GM18499 (cell line): ENCODE results near the gene SSTR4.

ENCODE experiments used
- ATAC-seq: cut with Tn5 transposase; IDR thresholded peaks from one replicate; pipeline ENCODE4 v1.9.1; 2021; ENCODE audit warnings: moderate number of reproducible peaks; ENCODE audit not compliant: insufficient read depth, unreplicated experiment

SSTR4 gene

DNA sequence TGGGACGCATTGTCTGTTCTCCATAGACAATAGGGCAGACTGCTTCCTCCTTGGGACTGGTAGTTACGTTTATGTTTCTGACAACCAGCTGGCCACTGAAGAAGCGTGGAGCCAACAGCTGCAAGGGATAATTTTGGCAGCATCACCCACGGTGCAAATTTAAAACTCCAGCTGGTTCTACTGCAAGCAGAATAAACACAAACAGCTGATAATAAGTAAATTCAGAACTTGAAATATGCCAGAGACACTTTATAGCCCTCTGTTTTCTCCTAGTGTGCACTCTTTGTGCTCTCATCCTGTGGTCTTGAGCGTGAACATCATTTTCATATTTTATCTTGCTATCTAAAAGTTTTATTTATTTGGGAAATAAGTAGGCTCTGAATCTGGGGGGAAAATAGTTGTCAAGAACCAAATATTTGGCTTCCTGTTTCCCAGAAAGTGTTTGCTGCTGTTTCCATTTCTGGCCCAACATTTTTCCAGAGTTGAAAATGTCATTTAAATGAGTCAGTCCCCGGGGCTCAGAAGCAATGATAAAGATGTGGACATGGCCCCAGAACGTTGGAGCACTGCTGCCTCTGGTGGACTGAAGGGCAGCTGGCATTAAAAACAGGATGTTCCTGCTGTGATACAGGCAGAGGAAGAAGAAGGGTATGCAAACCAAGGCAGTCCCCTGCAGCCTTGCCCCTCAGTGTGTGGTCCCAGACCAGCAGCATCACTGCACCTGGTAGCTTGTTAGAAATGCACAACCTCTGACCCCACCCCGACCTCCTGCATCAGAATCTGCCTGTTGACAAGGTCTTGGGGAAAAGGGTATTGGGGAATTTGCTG lies 26.8 kb downstream of the SSTR4 start:
- ATAC-seq, result no peak

DNA sequence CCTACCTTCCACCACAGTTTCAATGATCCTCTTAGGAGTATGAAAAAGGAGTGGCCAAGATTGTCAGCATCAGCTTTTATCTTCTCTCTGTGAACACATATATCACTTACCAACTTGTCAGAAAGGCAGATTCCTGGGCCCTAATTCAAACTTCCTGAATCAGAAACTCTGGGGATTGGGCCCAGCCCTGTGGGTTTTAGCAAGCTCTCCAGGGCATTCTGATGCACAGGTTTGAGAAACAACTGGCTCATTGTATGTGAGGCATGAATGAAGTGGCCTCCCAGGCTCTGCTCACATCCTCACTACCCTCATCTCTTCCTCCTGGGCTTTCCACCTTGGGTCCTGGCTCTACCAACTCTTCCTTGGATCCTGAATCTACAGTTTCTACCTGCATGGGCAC lies 27.5 kb downstream of the SSTR4 start:
- ATAC-seq, result no peak

DNA sequence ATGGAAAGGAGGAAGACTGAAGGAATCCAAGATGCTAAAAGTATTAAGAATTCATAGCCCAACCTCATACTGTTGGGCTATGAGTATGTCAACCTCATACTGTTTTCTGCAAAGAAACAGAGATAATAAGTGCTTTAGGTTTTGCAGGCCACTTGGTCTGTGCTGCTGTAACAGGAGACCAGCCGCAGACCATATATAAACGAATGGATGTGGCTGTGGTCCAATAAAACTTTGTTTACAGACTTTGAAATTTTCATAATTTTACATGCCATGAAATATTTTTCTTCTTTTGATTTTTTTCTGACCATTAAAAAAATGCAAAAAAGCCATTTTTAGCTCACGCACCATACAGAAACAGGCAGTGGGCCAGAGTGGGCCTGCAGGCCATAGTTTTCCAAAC lies 28.1 kb downstream of the SSTR4 start:
- no peak for ATAC-seq

DNA sequence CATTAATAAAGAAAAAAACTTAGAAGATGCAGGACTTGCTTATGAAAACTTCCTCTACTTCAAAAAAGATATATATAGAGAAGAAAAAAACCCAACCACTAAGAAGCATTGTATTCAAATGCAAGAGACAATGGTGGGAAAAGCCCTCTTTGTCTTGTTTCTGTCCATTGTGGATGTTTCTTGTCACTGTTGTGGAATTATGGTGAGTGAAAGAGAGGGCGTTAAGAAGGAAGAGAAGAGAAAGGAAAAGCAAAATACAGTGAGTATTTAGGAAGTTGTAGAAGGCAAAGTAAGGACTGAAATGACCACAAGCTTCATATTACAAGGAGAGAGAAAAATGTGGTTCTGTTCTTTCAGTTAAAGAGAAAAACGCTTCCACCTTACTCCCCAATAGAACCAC lies 28.5 kb downstream of the SSTR4 start:
- no peak for ATAC-seq

DNA sequence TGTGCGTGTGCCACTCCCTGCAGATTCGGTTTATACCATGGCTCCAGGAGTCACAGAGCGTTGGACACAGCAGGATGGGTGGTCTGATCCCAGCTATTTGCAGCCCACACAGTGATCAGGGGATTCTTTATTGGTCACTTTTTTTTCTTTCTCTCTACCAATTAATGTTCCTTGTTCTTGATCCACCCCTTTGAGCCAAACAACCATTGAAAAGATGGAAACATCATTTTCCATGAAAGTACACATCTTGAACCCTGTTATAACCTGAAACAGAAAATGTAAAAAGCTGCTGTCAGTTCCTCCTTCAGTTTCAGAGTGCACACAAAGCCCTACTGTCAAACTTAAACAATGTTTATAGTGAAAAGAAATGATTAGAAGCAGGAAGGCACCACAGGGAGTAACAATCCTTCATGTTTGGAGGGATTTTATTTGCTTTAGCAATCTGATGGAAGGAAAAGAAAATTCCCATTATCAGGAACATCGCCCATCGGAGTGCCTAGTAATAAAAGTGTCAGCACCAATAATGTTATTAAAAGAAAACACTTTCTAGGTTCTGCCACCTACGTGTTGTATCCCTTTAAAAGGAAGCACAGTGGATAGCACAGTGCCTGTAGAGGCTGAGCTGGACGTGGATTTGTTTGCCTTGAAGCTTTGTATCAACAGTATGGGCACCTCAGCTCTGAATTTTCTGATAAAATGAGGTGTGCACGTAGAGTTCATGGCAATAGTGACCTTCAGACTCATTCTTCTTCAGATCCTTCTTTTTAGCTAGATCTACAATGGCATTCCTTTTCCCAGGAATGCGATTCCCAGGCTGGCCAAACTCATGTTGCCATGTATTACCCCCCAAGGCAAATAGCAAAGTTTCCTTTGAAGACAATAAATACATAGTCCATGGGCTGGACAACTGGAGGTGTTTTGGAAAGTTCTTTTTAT lies 30.4 kb downstream of the SSTR4 start:
- no peak for ATAC-seq

DNA sequence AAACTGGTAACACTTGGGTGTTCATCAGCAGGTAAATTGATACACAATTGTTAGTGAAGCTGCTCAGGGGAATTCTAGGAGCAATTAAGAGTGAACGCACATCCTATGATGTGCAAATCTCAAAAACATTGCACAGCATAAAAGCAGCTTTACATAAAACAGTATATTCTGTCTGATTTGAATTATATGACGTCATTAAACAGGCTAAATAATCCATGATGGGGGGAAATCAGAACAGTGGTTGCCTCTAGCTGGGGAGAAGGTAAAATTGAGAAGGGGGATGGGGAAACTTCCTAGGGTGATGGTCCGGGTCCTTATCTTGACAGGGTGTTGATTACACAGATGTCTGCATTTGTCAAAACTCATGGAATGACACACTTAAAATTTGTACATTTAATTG lies 31.7 kb downstream of the SSTR4 start:
- ATAC-seq, result no peak

DNA sequence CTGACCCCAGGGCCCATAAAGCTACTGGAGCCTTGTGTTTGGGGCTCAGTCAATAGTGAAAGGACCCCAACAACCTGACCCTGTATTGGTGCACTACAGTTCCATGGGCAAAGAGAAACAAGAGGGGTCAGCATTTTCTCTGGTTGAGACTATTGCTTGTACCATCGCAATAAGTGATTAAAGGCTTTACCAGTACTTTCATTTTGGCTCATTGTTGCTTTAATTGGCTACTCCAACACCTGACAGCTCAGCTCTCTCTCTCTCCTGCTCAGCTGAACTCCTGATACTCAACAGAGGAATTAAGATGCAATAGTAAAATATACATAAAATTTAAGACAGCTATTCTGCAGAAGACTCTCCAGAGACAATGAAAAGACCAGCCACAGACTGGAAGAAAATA lies 33.2 kb downstream of the SSTR4 start:
- ATAC-seq, result no peak

DNA sequence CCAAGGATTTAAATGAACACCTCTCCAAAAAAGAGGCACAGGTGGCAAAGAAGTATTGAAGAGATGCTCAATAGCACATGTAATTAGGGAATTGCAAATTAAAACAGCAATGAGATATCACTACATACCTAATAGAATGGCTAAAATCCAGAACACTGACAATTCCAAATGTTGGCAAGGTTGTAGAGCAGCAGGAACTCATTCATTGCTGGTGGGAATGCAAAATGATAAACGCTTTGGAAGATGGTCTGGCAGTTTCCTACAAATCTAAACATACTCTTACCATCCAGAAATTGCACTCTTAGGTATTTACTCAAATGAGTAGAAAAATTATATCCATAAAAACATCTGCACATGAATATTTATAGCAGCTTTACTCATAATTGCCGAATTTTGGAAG lies 34.0 kb downstream of the SSTR4 start:
- ATAC-seq, result no peak

DNA sequence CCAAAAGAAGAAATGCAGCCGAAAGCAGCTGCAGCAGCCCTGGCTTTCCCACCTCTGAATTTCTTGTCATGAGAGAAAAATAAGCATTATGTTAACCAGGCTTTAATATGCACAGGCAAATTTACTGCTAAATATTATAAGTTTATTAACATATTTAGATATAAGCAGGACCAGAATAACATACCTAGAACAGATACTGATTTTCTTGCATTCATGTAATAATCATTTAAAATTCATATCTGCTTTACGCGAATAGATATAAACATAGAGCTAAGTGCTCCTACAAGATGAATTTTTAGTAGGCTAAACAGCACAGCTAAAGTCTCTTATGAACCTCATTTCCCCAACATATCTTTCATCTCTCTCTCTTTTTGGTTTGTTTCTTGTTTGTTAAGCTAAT lies 36.3 kb downstream of the SSTR4 start:
- ATAC-seq, result no peak

DNA sequence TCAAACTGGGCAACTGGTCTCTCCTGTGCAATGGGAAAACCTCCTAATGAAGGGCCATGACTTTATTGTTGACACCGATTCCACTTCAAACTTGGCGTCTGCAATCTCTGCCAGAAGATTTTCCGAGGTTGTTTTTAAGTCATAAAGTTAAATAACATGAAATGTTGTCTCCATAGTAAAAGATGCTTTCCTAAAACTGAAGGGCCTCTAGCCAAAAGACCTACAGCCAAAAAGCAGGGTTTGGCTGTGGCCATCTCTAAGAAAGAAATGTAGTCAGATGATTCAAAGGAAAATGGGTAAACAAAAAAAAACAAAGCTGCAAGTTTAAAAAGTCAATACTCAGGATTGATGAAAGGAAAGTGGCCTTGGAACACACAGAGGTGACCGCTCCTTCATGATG lies 36.9 kb downstream of the SSTR4 start:
- no peak for ATAC-seq

DNA sequence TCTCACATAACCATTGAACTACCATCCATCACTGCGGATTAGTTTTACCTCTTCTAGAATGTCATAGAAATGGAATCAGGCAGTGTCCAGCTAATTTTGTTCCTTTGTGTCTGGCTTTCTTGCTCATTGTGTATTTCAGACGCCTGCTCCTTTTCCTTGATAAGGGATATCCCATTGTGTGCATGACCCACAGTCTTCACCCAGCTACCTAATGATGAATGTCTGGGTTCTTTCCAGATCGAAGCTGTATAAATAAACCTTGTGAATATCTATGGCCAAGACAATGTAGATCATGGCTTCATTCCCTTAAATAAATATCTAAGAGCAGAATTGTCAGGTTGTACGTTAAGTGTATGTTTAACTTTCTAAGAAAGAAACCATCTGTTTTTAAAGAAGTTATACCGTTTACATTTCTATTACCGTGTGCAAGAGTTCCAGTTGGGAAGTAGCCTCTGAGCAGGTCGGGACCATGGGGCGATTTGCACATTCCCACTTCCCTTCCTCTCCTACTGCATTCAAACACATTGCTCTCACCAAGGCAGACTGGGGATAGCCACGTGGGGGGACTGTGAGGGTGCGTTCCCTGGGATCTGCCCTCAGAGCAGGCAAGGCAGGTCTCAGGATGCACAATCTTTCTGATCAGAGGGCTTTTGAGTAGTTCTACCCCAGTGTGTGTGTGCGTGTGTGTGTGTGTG lies 37.9 kb downstream of the SSTR4 start:
- ATAC-seq, result no peak

DNA sequence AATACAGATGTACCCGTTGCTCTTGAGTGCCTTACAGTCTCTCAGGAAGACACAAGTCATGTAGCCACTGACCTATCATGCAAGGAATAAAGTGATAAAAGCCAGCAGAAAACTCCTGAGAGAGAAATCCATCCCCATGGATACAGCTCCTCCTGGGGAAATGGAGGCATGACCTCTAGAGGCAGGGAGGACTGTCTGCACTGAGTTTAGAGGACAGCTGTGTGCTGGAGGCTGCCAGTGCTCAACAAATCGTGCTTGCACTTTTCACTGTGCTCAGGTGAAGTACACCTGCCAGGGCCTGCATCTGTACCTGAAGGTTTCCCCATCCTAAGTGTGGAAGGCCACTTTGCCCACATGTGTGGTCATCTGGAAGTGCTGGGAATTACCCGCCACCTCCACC lies 38.9 kb downstream of the SSTR4 start:
- no peak for ATAC-seq

DNA sequence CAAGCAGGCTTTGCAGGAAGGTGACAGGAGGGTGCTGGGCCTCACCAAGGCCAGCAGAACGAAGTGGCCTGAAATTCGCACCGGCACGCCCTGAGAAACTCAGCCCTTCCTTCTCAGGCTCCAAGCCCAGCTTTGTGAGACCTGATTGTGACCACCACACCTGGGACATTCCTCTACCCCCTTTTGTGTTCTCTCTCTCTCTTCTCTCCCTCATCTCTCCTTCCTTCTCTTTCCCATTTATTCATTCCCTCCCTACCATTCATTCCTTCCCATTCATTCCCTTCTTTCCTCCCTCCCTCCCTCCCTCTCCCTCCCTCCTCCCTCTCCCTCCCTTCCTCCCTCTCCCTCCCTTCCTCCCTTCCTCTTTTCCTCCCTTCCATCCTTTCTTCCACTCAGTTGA lies 42.2 kb downstream of the SSTR4 start:
- ATAC-seq, result no peak

DNA sequence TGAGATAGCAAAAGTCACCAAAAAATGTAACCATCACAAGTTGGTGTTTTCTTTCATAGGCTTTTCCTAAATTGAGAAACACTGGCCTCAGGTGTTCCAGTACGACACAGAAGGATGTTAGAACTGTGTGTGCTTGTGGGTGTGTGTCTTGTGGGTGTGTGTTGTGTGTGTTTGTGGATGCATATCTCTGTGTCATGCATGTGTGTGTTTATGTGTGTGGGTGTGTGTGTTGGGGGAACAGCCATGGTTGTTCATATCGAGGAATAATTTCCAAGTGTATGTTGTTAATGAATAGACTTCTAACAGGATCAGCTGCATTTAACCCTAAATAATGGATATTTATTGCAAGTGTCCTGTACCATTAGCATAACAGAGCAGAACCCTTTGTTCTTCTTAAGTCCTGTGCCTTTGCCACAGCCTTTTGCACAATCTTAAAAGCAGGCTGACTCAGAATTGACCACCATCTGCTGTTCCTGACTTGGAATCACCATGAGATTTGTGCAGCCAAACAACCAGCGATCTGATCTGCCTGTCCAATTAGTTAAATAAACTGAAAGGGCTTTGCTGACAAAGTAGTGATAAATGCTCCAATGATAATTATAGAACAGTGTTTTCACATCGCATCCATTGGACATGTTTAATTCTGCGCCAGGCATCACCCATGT lies 43.4 kb downstream of the SSTR4 start:
- ATAC-seq, result no peak

DNA sequence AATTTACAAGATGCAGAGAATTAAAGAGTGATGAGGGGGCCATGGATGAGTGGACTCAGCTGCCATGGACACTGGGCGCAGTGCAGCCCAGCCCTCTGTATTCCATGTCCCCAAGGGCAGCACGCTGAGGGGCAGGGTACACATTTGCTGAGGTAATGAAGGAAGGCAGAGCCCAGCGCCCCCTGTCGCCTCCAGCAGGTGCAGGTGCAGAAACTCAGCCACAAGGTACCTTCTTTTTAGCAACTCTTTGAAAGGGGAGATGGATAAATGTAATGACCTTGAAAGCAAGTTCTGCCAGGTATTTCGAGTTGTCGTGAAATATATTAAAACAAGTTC lies 43.9 kb downstream of the SSTR4 start:
- no peak for ATAC-seq

DNA sequence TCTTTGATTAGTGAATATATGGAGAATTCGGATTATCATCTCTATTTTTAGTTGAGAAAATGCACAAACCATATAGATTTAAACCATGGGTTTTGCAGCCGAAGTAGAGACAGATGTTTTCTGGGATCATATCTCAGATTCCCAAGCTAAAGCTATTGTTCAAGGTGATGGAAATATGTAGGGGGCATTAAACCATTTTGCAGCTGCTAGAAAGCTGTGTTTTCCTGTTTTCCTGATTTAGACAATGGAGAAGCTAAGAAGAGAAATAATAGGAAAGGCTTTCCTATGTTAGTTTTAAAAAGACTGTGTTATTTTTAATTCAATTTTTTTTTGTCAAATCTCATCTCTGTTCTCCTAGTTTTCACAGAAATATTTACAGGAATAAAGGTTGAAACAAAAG lies 44.8 kb downstream of the SSTR4 start:
- ATAC-seq, result no peak

DNA sequence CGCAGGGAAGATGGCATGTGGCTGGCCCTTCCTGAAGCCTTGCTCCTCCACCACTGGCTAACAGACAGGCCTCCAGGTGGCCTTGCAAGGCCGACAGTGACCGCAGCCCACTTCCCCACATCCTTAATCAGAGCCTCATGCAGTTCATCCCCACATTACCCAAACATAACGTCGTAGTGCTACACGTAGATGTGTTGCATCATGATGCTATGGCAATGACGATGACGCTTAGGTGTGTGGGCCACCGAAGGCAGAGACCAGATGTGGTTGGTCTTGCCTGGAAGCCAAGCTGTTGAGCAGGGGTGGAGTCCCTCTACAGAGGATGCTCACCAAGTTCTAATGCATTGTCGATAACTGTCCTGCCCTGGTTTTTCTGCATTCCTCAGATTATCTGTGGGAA lies 45.4 kb downstream of the SSTR4 start:
- no peak for ATAC-seq

DNA sequence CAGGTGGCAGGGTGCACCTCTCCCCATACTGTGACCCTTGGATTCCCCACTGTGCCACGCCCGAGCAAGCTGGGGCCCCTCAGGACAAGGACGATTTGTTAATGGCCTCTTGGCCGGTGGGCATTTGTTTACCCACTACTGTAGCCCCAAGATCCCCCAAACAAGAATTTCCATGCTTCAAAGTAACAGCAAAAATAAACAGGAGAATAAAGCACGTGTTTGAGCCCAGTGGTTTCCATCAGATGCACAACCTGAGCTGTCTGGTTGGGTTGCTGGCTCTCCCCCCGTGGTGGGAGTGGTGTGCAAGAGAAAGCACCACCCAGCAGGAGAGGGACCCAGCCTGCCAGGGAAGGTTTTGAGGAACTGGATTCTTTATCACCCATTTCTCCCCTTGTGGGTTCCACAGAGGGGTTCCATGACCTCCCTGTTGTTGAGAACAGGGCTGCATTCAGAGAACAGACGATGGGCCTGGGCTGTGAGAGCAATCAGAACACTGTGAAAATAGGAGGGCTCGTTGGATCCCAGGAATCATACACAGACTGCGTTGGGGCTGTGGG lies 46.2 kb downstream of the SSTR4 start:
- no peak for ATAC-seq

DNA sequence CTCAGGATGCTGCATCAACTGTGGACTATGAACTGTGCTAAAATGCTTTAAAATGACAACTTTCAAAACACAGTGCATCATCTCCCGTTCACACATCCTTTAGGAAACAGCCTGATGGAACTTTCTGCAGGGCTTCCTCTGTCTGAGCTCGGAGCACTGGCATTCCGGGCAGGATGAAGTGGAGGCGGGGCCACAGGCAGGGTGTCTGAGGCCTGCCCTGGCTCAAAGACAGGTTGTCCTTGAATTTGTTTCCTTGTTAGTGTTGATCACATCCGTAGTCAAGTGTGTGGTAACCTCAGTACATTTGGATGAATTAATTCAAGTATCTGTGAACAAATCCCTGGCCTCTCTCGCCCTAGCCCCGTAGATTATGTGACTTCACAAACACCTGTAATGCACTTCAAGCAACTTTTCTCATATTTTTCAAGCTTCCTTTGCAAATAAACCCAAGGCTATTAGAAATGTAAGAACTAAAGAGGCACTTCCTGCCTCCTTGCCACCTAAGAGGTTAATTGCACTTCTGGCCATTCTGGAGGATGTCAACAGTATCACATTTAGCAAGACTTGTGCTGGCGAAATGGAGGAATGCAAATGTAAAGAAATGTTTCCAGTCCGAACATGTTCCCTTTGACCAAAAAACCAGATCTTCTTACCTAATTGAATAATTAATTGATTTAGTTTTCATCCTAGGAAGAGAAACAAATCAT lies 47.9 kb downstream of the SSTR4 start:
- ATAC-seq, result no peak
